ENCODE results near the gene IL1R2.

IL1R2 gene

DNA sequence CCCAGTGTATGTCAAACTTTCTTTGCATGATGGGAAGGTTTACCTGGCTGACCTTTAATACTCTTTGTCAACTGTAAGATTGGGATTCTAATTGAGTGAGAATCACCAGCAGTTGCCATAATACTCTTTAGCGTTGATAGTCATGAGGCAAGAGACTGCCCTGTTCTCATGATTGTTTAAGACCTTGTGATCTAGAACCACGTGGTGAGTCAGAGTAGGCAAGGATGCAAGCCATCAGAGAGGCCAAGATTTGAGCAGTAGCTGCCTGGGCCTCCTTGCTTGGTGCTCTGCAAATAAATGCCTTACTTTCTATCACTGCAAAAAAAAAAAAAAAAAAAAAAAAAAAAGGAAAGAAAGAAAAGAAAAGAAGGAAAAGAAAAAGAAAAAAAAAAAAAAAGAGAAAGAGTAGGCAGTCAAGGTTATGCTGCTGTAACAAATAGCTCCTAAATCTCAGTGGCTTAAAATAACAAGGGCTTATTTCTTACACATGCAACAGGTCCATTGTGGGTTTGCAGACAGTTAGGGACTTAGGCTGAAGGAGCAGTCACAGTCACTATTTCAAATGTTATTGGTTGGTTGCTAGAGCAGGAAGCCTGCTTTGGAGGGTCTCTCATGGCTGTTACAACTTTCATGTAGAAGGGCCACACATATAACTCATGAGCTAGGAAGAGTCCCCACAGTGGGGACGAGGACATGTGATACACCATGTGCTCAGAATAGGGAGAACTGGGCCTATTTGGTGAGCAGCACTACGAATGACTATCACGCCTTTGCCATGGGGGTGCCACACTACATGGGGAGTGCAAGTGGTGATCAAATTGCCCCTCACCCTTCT, 21.7 kb downstream of the IL1R2 start:
- no peak overlapping the region for H3K4me3 ChIP-seq (ENCODE audit: low read depth, low read length)
- H3K9me3 ChIP-seq (ENCODE audit: control insufficient read depth, insufficient read depth, low read depth, low read length) = no peaks in the 10 kb centered on the region
- no peaks in the 10 kb centered on the region for H3K36me3 ChIP-seq (ENCODE audit: control insufficient read depth in 2 of 2, insufficient read depth in 1 of 2, low read length in 2 of 2)
- H3K4me1 ChIP-seq (ENCODE audit: control insufficient read depth, insufficient read depth, low read length) = no peaks in the 10 kb centered on the region
- no peak overlapping the region for H3K27ac ChIP-seq (ENCODE audit: extremely low read depth, low read depth, low read length)
- TF ChIP-seq ZNF26 (tag by site-specific recombination; IDR thresholded peaks at IDR 0.05) = no peak
- peak; percentile 55 for TF ChIP-seq SCRT2 (tag by site-specific recombination; IDR thresholded peaks at IDR 0.05)
- ChIA-PET CTCF (interaction anchor here (0.8 to 2.3 kb wide), 3 partner anchors 21 to 436 kb away, joined by 3 to 6 read pairs (median 4); no protein-coding TSS in a partner anchor), POLR2A (no interaction called here)

DNA sequence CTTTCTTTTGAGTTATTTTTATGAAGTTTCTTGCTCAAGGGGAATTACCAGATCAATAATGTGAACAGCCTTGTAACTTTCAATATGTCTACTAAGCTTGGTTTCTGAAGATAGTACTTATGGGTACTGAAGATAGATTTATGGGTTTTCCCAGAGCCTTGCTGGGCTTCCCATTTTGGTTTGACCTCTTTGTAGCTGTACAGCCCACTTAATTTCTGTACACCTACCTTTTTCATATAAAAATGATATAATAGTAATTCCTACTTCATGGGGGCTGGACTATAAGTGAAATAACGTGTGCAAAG, 22.2 kb downstream of the IL1R2 start:
- POLR2A ChIA-PET = no interaction called here
- Histone ChIP-seq H3K9me3 (ENCODE audit: control insufficient read depth, insufficient read depth, low read depth, low read length) (no peaks in the 10 kb centered on the region), H3K27ac (ENCODE audit: extremely low read depth, low read depth, low read length) (no peak overlapping the region), H3K36me3 (ENCODE audit: control insufficient read depth in 2 of 2, insufficient read depth in 1 of 2, low read length in 2 of 2) (no peaks in the 10 kb centered on the region), H3K4me3 (ENCODE audit: low read depth, low read length) (no peak overlapping the region), H3K4me1 (ENCODE audit: control insufficient read depth, insufficient read depth, low read length) (no peaks in the 10 kb centered on the region)
- CTCF ChIA-PET = interaction anchor here (0.8 to 2.3 kb wide), 6 partner anchors 7 to 436 kb away, joined by 3 to 12 read pairs (median 4); no protein-coding TSS in a partner anchor
- no peak for TF ChIP-seq ZNF837 (tag by site-specific recombination; IDR thresholded peaks at IDR 0.05)
- no peak for TF ChIP-seq ZNF26 (tag by site-specific recombination; IDR thresholded peaks at IDR 0.05)
- TF ChIP-seq, protein P1, sequence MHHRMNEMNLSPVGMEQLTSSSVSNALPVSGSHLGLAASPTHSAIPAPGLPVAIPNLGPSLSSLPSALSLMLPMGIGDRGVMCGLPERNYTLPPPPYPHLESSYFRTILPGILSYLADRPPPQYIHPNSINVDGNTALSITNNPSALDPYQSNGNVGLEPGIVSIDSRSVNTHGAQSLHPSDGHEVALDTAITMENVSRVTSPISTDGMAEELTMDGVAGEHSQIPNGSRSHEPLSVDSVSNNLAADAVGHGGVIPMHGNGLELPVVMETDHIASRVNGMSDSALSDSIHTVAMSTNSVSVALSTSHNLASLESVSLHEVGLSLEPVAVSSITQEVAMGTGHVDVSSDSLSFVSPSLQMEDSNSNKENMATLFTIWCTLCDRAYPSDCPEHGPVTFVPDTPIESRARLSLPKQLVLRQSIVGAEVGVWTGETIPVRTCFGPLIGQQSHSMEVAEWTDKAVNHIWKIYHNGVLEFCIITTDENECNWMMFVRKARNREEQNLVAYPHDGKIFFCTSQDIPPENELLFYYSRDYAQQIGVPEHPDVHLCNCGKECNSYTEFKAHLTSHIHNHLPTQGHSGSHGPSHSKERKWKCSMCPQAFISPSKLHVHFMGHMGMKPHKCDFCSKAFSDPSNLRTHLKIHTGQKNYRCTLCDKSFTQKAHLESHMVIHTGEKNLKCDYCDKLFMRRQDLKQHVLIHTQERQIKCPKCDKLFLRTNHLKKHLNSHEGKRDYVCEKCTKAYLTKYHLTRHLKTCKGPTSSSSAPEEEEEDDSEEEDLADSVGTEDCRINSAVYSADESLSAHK (tag by site-specific recombination; IDR thresholded peaks at IDR 0.05) = no peak

GRCh38 chr2:102015399-102015798, 23.6 kb downstream of the IL1R2 start:
- H3K4me1 ChIP-seq (ENCODE audit: control insufficient read depth, insufficient read depth, low read length) = no peaks in the 10 kb centered on the region
- POLR2A ChIA-PET = no interaction called here
- H3K36me3 ChIP-seq (ENCODE audit: control insufficient read depth in 2 of 2, insufficient read depth in 1 of 2, low read length in 2 of 2) = no peaks in the 10 kb centered on the region
- H3K9me3 ChIP-seq (ENCODE audit: control insufficient read depth, insufficient read depth, low read depth, low read length) = no peaks in the 10 kb centered on the region
- H3K27ac ChIP-seq (ENCODE audit: extremely low read depth, low read depth, low read length) = no peak overlapping the region
- CTCF ChIA-PET = interaction anchor here (0.7 to 2.3 kb wide), 3 partner anchors 9 to 428 kb away, joined by 3 to 12 read pairs (median 3); no protein-coding TSS in a partner anchor
- H3K4me3 ChIP-seq (ENCODE audit: low read depth, low read length) = no peak overlapping the region
- TF ChIP-seq ZNF341 (tag by site-specific recombination; IDR thresholded peaks at IDR 0.05; ENCODE audit: low read depth) (no peak), ZSCAN30 (tag by site-specific recombination; IDR thresholded peaks at IDR 0.05) (no peak)

- no peak overlapping the region for H3K27ac ChIP-seq (ENCODE audit: extremely low read depth, low read depth, low read length)
- CTCF ChIA-PET = no interaction called here
- no peaks in the 10 kb centered on the region for H3K36me3 ChIP-seq (ENCODE audit: control insufficient read depth in 2 of 2, insufficient read depth in 1 of 2, low read length in 2 of 2)
- POLR2A ChIA-PET = no interaction called here
- no peaks in the 10 kb centered on the region for H3K4me1 ChIP-seq (ENCODE audit: control insufficient read depth, insufficient read depth, low read length)
- no peaks in the 10 kb centered on the region for H3K9me3 ChIP-seq (ENCODE audit: control insufficient read depth, insufficient read depth, low read depth, low read length)
- H3K4me3 ChIP-seq (ENCODE audit: low read depth, low read length) = no peak overlapping the region
- TF ChIP-seq ZNF501 (tag by site-specific recombination; IDR thresholded peaks at IDR 0.05) (no peak), ZBTB48 (tag by site-specific recombination; IDR thresholded peaks at IDR 0.05) (no peak), ZBTB44 (tag by site-specific recombination; IDR thresholded peaks at IDR 0.05) (no peak), ZNF549 (tag by site-specific recombination; IDR thresholded peaks at IDR 0.05) (no peak), ZIC2 (tag by site-specific recombination; IDR thresholded peaks at IDR 0.05) (no peak), GLI2 (tag by site-specific recombination; IDR thresholded peaks at IDR 0.05; ENCODE audit: borderline replicate concordance, low read depth) (no peak), ZNF692 (tag by site-specific recombination; IDR thresholded peaks at IDR 0.05) (no peak), ZNF391 (tag by site-specific recombination; IDR thresholded peaks at IDR 0.05; ENCODE audit: borderline replicate concordance, low read depth) (no peak), ZBTB8A (tag by site-specific recombination; IDR thresholded peaks at IDR 0.05) (no peak)
Measured at GRCh38 chr2:102016399-102016955, 24.7 kb downstream of the IL1R2 start.

All from HEK293 (cell line).